Effector memory CD4-positive, alpha-beta T cell (primary cell): ENCODE measurements around the gene HEXIM1.

Experiments used
- DNase-seq, 3 donors: peaks; one replicate each; pipeline ENCODE4 v3.0.0-alpha.2; 2020
- H3K27ac ChIP-seq: 2 replicates; pipeline ENCODE4 v1.7.0; 2013; ENCODE audit warnings: mild to moderate bottlenecking, low read length, moderate library complexity; ENCODE audit not compliant: insufficient read depth, poor library complexity, severe bottlenecking
- H3K27me3 ChIP-seq: replicated peaks from 2 replicates; pipeline ENCODE4 v1.7.0; 2013; ENCODE audit warnings: mild to moderate bottlenecking, low read length; ENCODE audit not compliant: insufficient read depth, control insufficient read depth, poor library complexity, severe bottlenecking
- H3K36me3 ChIP-seq: 2 replicates; pipeline ENCODE4 v1.7.0; 2013; ENCODE audit warnings: mild to moderate bottlenecking, low read length, moderate library complexity; ENCODE audit not compliant: control insufficient read depth, insufficient read depth
- H3K4me1 ChIP-seq: 2 replicates; pipeline ENCODE4 v1.7.0; 2013; ENCODE audit warnings: low read length, mild to moderate bottlenecking; ENCODE audit not compliant: control insufficient read depth, insufficient read depth, poor library complexity, severe bottlenecking
- H3K4me3 ChIP-seq: 2 replicates; pipeline ENCODE4 v1.7.0; 2013; ENCODE audit warnings: low read length, low read depth, mild to moderate bottlenecking; ENCODE audit not compliant: insufficient read depth, poor library complexity, severe bottlenecking
- H3K9me3 ChIP-seq: 2 replicates; pipeline ENCODE4 v1.7.0; 2013; ENCODE audit warnings: mild to moderate bottlenecking, low read length, moderate library complexity; ENCODE audit not compliant: control insufficient read depth

The HEXIM1 gene

GRCh38 chr17:45114117-45114932, 34.0 kb upstream of the HEXIM1 start:
- DNase-seq = no peak
- no peak overlapping the region for H3K4me3 ChIP-seq
- no peak overlapping the region for H3K27ac ChIP-seq
- no peaks in the 10 kb centered on the region for H3K27me3 ChIP-seq
- H3K9me3 ChIP-seq = no peaks in the 10 kb centered on the region
- H3K4me1 ChIP-seq = no peaks in the 10 kb centered on the region
- H3K36me3 ChIP-seq = no peaks in the 10 kb centered on the region

GRCh38 chr17:45115015-45115625, 33.2 kb upstream of the HEXIM1 start:
- no peaks in the 10 kb centered on the region for H3K9me3 ChIP-seq
- H3K4me1 ChIP-seq = no peaks in the 10 kb centered on the region

GRCh38 chr17:45115871-45116270, 32.4 kb upstream of the HEXIM1 start:
- H3K4me1 ChIP-seq = no peaks in the 10 kb centered on the region
- no peak for DNase-seq
- no peaks in the 10 kb centered on the region for H3K9me3 ChIP-seq
- no peak overlapping the region for H3K27ac ChIP-seq
- H3K4me3 ChIP-seq = no peak overlapping the region
- no peaks in the 10 kb centered on the region for H3K27me3 ChIP-seq
- H3K36me3 ChIP-seq = no peaks in the 10 kb centered on the region

More at GRCh38 chr17:45115015-45115625, 33.2 kb upstream of the HEXIM1 start:
- no peaks in the 10 kb centered on the region for H3K36me3 ChIP-seq
- no peak overlapping the region for H3K4me3 ChIP-seq
- no peaks in the 10 kb centered on the region for H3K27me3 ChIP-seq
- DNase-seq = no peak
- no peak overlapping the region for H3K27ac ChIP-seq

GRCh38 chr17:45116434-45117016, 31.8 kb upstream of the HEXIM1 start:
- no peaks in the 10 kb centered on the region for H3K4me1 ChIP-seq
- H3K9me3 ChIP-seq = no peaks in the 10 kb centered on the region
- no peak overlapping the region for H3K27ac ChIP-seq
- no peaks in the 10 kb centered on the region for H3K27me3 ChIP-seq
- H3K36me3 ChIP-seq = no peaks in the 10 kb centered on the region
- H3K4me3 ChIP-seq = no peak overlapping the region
- DNase-seq = no peak

- Histone ChIP-seq H3K27me3 (no peaks in the 10 kb centered on the region), H3K4me1 (no peaks in the 10 kb centered on the region), H3K36me3 (no peaks in the 10 kb centered on the region), H3K4me3 (no peak overlapping the region), H3K9me3 (no peaks in the 10 kb centered on the region), H3K27ac (no peak overlapping the region)
- DNase-seq = no peak
Observed at GRCh38 chr17:45117334-45117733, 30.9 kb upstream of the HEXIM1 start.

- Histone ChIP-seq H3K9me3 (no peaks in the 10 kb centered on the region), H3K36me3 (no peaks in the 10 kb centered on the region), H3K27ac (no peak overlapping the region), H3K4me3 (no peak overlapping the region), H3K4me1 (no peaks in the 10 kb centered on the region), H3K27me3 (no peaks in the 10 kb centered on the region)
- no peak for DNase-seq
Observed at GRCh38 chr17:45117848-45118646, 30.2 kb upstream of the HEXIM1 start.

GRCh38 chr17:45118691-45119090, 29.6 kb upstream of the HEXIM1 start:
- no peaks in the 10 kb centered on the region for H3K36me3 ChIP-seq
- H3K27ac ChIP-seq = no peak overlapping the region
- no peaks in the 10 kb centered on the region for H3K27me3 ChIP-seq
- H3K4me3 ChIP-seq = no peak overlapping the region
- no peaks in the 10 kb centered on the region for H3K9me3 ChIP-seq
- DNase-seq = no peak
- H3K4me1 ChIP-seq = no peaks in the 10 kb centered on the region

- Histone ChIP-seq H3K36me3 (no peaks in the 10 kb centered on the region), H3K4me3 (no peak overlapping the region), H3K27ac (no peak overlapping the region), H3K27me3 (no peaks in the 10 kb centered on the region), H3K9me3 (no peaks in the 10 kb centered on the region), H3K4me1 (no peaks in the 10 kb centered on the region)
- no peak for DNase-seq
Observed at GRCh38 chr17:45119964-45120363, 28.3 kb upstream of the HEXIM1 start.

GRCh38 chr17:45120558-45120957, 27.7 kb upstream of the HEXIM1 start:
- DNase-seq = no peak
- Histone ChIP-seq H3K9me3 (no peaks in the 10 kb centered on the region), H3K27ac (no peak overlapping the region), H3K27me3 (no peaks in the 10 kb centered on the region), H3K36me3 (no peaks in the 10 kb centered on the region), H3K4me3 (no peak overlapping the region), H3K4me1 (no peaks in the 10 kb centered on the region)
